Measurements from ENCODE around the gene FSTL4. TPM values are rescaled to one million over a fixed set of nuclear protein-coding genes. Genes with fewer than 3 reads are reported as not detected.

Gene FSTL4
- total RNA-seq, 4 donors from 2014 or later, result 0.33 to 0.78 (median 0.34) TPM; not detected in 1

DNA sequence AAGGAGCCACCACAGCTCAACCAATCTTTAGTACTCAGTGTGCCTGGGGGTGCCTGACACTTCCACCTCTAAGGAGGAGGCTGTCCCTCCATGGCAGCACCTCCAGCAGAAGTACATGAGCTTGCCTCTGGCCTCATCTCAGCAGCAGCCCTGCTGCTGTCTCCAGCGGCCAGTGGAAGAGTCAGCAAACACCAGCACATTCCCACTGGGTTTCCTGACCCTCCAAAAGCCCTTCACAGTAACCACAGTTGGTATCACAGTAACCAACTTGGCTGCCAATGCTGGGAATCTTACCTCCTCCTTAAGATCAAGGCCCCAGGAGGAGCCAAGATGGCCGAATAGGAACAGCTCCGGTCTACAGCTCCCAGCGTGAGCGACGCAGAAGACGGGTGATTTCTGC is 29.4 kb downstream of the FSTL4 start:
- peaks cover 0 to 30% (median 0%) of the 10 kb centered on the region in 4 donors for H3K27me3 ChIP-seq
- H3K27ac ChIP-seq (replicated peaks in 1 of 4), result no peak overlapping the region
- H3K4me3 ChIP-seq, result no peak overlapping the region
- H3K36me3 ChIP-seq, result no peaks in the 10 kb centered on the region
- intact Hi-C loops (cut with DNase I), result no loop called here
- H3K9me3 ChIP-seq, result no peaks in the 10 kb centered on the region
- DNase-seq (ENCODE audit: extremely low spot score), result no peak
- no peaks in the 10 kb centered on the region for H3K4me1 ChIP-seq
- TF ChIP-seq, protein P1, sequence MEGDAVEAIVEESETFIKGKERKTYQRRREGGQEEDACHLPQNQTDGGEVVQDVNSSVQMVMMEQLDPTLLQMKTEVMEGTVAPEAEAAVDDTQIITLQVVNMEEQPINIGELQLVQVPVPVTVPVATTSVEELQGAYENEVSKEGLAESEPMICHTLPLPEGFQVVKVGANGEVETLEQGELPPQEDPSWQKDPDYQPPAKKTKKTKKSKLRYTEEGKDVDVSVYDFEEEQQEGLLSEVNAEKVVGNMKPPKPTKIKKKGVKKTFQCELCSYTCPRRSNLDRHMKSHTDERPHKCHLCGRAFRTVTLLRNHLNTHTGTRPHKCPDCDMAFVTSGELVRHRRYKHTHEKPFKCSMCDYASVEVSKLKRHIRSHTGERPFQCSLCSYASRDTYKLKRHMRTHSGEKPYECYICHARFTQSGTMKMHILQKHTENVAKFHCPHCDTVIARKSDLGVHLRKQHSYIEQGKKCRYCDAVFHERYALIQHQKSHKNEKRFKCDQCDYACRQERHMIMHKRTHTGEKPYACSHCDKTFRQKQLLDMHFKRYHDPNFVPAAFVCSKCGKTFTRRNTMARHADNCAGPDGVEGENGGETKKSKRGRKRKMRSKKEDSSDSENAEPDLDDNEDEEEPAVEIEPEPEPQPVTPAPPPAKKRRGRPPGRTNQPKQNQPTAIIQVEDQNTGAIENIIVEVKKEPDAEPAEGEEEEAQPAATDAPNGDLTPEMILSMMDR (IDR thresholded peaks at IDR 0.05), result no peak
- TF ChIP-seq EP300 (IDR thresholded peaks at IDR 0.05) (no peak), POLR2AphosphoS5 (IDR thresholded peaks at IDR 0.05) (no peak), POLR2A (IDR thresholded peaks at IDR 0.05; ENCODE audit: low read depth) (no peak)
- 67% methylated on average over 1 of the region's 7 CpGs for WGBS

DNA sequence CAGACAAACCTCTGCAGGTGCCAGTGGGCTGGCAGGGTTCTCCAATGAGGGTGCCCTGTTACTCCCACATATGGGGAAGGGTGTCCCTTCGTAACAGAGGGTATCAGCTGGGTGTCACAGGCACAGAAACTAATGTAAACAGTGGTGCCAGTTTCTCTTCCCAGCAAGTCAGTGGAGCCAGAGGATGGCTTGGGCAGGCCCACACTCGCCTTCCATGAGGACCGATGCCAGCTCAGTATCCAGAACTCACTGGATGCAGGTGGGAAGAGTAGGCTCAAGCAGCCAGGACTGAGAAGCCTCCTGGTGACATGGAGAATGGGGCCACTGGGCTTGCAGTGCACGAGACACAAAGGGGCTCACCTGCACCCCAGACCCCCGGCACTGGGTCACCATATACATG is 30.4 kb downstream of the FSTL4 start:
- Histone ChIP-seq H3K27ac (replicated peaks in 1 of 4) (no peak overlapping the region), H3K4me1 (no peaks in the 10 kb centered on the region), H3K27me3 (peaks cover 0 to 30% (median 0%) of the 10 kb centered on the region in 4 donors), H3K4me3 (no peak overlapping the region), H3K36me3 (no peaks in the 10 kb centered on the region), H3K9me3 (no peaks in the 10 kb centered on the region)
- no peak for DNase-seq (ENCODE audit: extremely low spot score)
- WGBS, result 100% methylated on average over 1 of the region's 5 CpGs
- TF ChIP-seq, protein P1 (IDR thresholded peaks at IDR 0.05), result no peak
- TF ChIP-seq POLR2AphosphoS5 (IDR thresholded peaks at IDR 0.05) (no peak), EP300 (IDR thresholded peaks at IDR 0.05) (no peak), POLR2A (IDR thresholded peaks at IDR 0.05; ENCODE audit: low read depth) (no peak)
- intact Hi-C loops (cut with DNase I), result no loop called here

DNA sequence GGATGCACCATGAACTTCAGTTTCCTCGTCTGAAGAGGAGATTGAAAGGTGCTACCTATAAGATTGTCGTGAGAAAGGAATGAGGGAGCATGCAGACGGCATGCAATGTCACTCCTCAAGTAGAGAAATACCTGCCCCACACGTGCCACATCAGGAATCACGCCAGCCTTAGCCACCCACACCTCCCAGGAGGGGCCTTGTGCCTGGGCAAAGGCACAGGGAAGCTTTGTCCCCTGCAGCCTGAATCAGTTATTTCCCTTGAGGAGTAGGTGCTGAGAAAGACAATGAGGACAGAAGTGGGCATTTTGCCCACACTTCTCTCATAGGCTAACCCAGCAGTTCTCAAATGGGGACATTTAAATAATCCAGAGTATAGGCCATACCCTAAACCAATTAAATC is 31.0 kb downstream of the FSTL4 start:
- intact Hi-C loops (cut with DNase I), result no loop called here
- Histone ChIP-seq H3K4me3 (no peak overlapping the region), H3K36me3 (no peaks in the 10 kb centered on the region), H3K27ac (replicated peaks in 1 of 4) (no peak overlapping the region), H3K4me1 (no peaks in the 10 kb centered on the region), H3K27me3 (peaks cover 0 to 30% (median 0%) of the 10 kb centered on the region in 4 donors), H3K9me3 (no peaks in the 10 kb centered on the region)
- DNase-seq (ENCODE audit: extremely low spot score), result no peak
- no peak for TF ChIP-seq POLR2A (IDR thresholded peaks at IDR 0.05; ENCODE audit: low read depth)
- no peak for TF ChIP-seq POLR2AphosphoS5 (IDR thresholded peaks at IDR 0.05)
- TF ChIP-seq EP300 (IDR thresholded peaks at IDR 0.05), result no peak
- TF ChIP-seq, protein P1 (IDR thresholded peaks at IDR 0.05), result no peak
- WGBS, result 68% methylated on average over 5 of the region's 5 CpGs

DNA sequence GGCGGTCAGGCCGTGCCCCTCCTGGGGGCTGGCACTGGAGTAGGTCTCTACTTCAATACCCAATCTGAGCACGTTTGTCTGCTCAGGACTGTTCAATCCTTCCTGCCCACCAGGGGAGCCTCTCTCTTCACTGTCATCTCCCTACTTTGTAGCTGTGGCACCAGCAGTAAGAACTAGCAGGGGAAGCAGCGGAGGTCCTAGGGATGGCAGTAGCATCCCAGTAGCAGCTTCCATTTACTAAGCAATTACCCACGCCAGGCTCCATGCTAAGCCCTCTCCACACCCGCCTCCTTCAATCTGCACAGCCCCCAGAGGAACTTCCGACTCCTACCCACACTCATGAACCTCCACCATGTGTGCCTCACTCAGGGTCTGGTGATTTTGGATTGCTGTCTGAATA is 31.7 kb downstream of the FSTL4 start:
- DNase-seq (ENCODE audit: extremely low spot score), result no peak
- Histone ChIP-seq H3K4me3 (no peak overlapping the region), H3K9me3 (no peaks in the 10 kb centered on the region), H3K27ac (replicated peaks in 1 of 4) (no peak overlapping the region), H3K36me3 (no peaks in the 10 kb centered on the region), H3K4me1 (no peaks in the 10 kb centered on the region), H3K27me3 (peaks cover 0 to 30% (median 0%) of the 10 kb centered on the region in 4 donors)
- WGBS, result 79% methylated on average over 6 of the region's 7 CpGs
- TF ChIP-seq POLR2AphosphoS5 (IDR thresholded peaks at IDR 0.05), result no peak
- TF ChIP-seq, protein P1 (IDR thresholded peaks at IDR 0.05), result no peak
- TF ChIP-seq EP300 (IDR thresholded peaks at IDR 0.05), result no peak
- no peak for TF ChIP-seq POLR2A (IDR thresholded peaks at IDR 0.05; ENCODE audit: low read depth)
- intact Hi-C loops (cut with DNase I), result no loop called here

DNA sequence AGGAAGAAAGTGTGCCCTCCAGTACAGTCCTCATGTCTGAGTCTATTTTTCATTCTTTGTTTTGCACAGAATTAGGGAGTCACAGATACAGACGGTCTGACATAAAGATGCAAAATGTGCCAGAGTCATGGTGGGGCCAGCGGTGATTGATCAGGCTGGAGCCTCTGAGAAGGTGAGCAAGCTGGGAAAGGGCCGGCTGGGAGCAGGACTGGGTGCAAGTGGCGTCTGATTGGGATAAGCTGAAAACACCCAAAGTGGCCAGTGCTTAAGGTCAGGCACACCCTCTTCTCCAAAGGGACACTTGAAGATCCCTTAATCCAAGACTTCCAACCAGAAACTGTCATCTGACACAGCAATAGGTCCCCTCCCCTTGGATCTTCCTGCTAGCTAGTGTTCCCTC is 32.6 kb downstream of the FSTL4 start:
- WGBS, result 66% methylated on average over 4 of the region's 4 CpGs
- no peak for DNase-seq (ENCODE audit: extremely low spot score)
- Histone ChIP-seq H3K36me3 (no peaks in the 10 kb centered on the region), H3K4me1 (no peaks in the 10 kb centered on the region), H3K4me3 (no peak overlapping the region), H3K27me3 (peaks cover 0 to 30% (median 0%) of the 10 kb centered on the region in 4 donors), H3K9me3 (no peaks in the 10 kb centered on the region), H3K27ac (replicated peaks in 1 of 4) (no peak overlapping the region)
- TF ChIP-seq POLR2A (IDR thresholded peaks at IDR 0.05; ENCODE audit: low read depth), result no peak
- TF ChIP-seq POLR2AphosphoS5 (IDR thresholded peaks at IDR 0.05), result no peak
- TF ChIP-seq, protein P1 (IDR thresholded peaks at IDR 0.05), result no peak
- TF ChIP-seq EP300 (IDR thresholded peaks at IDR 0.05), result no peak
- intact Hi-C loops (cut with DNase I), result no loop called here
